Activated CD8-positive, alpha-beta memory T cell treated with anti-CD3 and anti-CD28 coated beads for 1 hour (primary cell): ENCODE results near the gene RWDD1.
"Not testable (repeated sequence)": the region's sequence is repeated elsewhere in the genome, so short reads cannot be mapped to it uniquely, and the experiment has no call there.

ENCODE experiments used
- DNase-seq, 2 donors: peaks; one replicate each; pipeline ENCODE4 v3.0.0-alpha.2; 2020; ENCODE audit warnings: low read depth in 1 of 2; ENCODE audit errors: extremely low read depth in 1 of 2

The RWDD1 gene

GRCh38 chr6:116560130-116560529 lies 11.2 kb upstream of the RWDD1 start:
- no peak for DNase-seq

GRCh38 chr6:116561377-116562018 lies 9.8 kb upstream of the RWDD1 start:
- DNase-seq = peak; percentile 21 to 42

- DNase-seq = no peak
Measured at GRCh38 chr6:116562019-116562403, 9.3 kb upstream of the RWDD1 start.

GRCh38 chr6:116562614-116563013 lies 8.7 kb upstream of the RWDD1 start:
- DNase-seq = no peak

- no peak for DNase-seq
Measured at GRCh38 chr6:116563830-116564229, 7.5 kb upstream of the RWDD1 start.

- no peak for DNase-seq
Measured at GRCh38 chr6:116564311-116564710, 7.0 kb upstream of the RWDD1 start.

- no peak for DNase-seq
Measured at GRCh38 chr6:116564921-116565872, 6.1 kb upstream of the RWDD1 start.

GRCh38 chr6:116568111-116568510 lies 3.2 kb upstream of the RWDD1 start:
- no peak for DNase-seq

- DNase-seq = no peak
Measured at GRCh38 chr6:116568821-116569755, 2.2 kb upstream of the RWDD1 start.

- DNase-seq = no peak
Measured at GRCh38 chr6:116571683-116572000, 338 bp downstream of the RWDD1 start.

- DNase-seq = no peak
Measured at GRCh38 chr6:116572162-116572561, 858 bp downstream of the RWDD1 start.

- DNase-seq = no peak
Measured at GRCh38 chr6:116575227-116575626, 3.9 kb downstream of the RWDD1 start.

GRCh38 chr6:116577486-116577885 lies 6.2 kb downstream of the RWDD1 start:
- no peak for DNase-seq

GRCh38 chr6:116578335-116578734 lies 7.0 kb downstream of the RWDD1 start:
- DNase-seq = no peak

GRCh38 chr6:116579143-116579542 lies 7.8 kb downstream of the RWDD1 start:
- no peak for DNase-seq

GRCh38 chr6:116580198-116580597 lies 8.9 kb downstream of the RWDD1 start:
- no peak for DNase-seq

- no peak for DNase-seq
Measured at GRCh38 chr6:116586276-116586675, 15.0 kb downstream of the RWDD1 start.

- no peak for DNase-seq
Measured at GRCh38 chr6:116586738-116587137, 15.4 kb downstream of the RWDD1 start.

- no peak for DNase-seq
Measured at GRCh38 chr6:116595247-116595646, 23.9 kb downstream of the RWDD1 start.

- DNase-seq = no peak
Measured at GRCh38 chr6:116596815-116597214, 25.5 kb downstream of the RWDD1 start.

- DNase-seq = not testable (repeated sequence)
Measured at GRCh38 chr6:116603916-116604315, 32.6 kb downstream of the RWDD1 start.
